Gastroesophageal sphincter (tissue), 3 donors: Measurements from ENCODE around the gene LRRC74A.

Source experiments
- CTCF ChIP-seq, 4 experiments: fragments of 200-600 bp in 2 of 4; fragments of 450-650 bp in 2 of 4; sonication (generic) in 1 of 4; IDR thresholded peaks; one replicate each; pipeline ENCODE4 v1.5.1; 2017 to 2019; ENCODE audit warnings: antibody characterized with exemption in 4 of 4, mild to moderate bottlenecking in 2 of 4, moderate library complexity in 2 of 4
- EP300 ChIP-seq: sonication (generic); formaldehyde crosslinking; IDR thresholded peaks from one replicate; pipeline ENCODE4 v1.6.1; 2017; ENCODE audit warnings: antibody characterized with exemption, mild to moderate bottlenecking
- POLR2A ChIP-seq, 2 donors: fragments of 450-650 bp; IDR thresholded peaks; one replicate each; pipeline ENCODE4 v1.6.1; 2017; ENCODE audit warnings: antibody characterized with exemption in 2 of 2, mild to moderate bottlenecking in 2 of 2, moderate library complexity in 1 of 2

- TF ChIP-seq CTCF (IDR thresholded peaks at IDR 0.05) (no peak), POLR2A (IDR thresholded peaks at IDR 0.05) (no peak), EP300 (no peak)
Observed at GRCh38 chr14:76917745-76918255, 91.6 kb downstream of the LRRC74A start.
